OCI-LY1 (cell line): ENCODE measurements around the gene PDYN.

Experiments
- H2AFZ ChIP-seq: fragments of 200-600 bp; sonication (generic), shearing (Covaris generic); 2 replicates; pipeline ENCODE4 v1.6.0; 2014; ENCODE audit warnings: antibody characterized with exemption, mild to moderate bottlenecking, low read length
- H3F3A ChIP-seq: fragments of 200-600 bp; sonication (generic), shearing (Covaris generic); 2 replicates; pipeline ENCODE4 v1.6.0; 2014; ENCODE audit warnings: mild to moderate bottlenecking, antibody characterized with exemption, low read length, moderate library complexity; ENCODE audit not compliant: insufficient read depth
- H3K27ac ChIP-seq: fragments of 200-600 bp; sonication (generic); 2 replicates; pipeline ENCODE4 v1.5.1; 2014; ENCODE audit warnings: low read length, mixed run types, mild to moderate bottlenecking, low read depth; ENCODE audit not compliant: poor library complexity, severe bottlenecking
- H3K27me3 ChIP-seq: fragments of 200-600 bp; sonication (generic); 2 replicates; pipeline ENCODE4 v1.6.0; 2014; ENCODE audit warnings: antibody characterized with exemption, mild to moderate bottlenecking, low read length, moderate library complexity; ENCODE audit not compliant: insufficient read depth
- H3K36me3 ChIP-seq: fragments of 200-600 bp; sonication (generic); 2 replicates; pipeline ENCODE4 v1.6.1; 2014; ENCODE audit warnings: mild to moderate bottlenecking, antibody characterized with exemption, low read length, moderate library complexity, mixed read lengths; ENCODE audit not compliant: insufficient read depth
- H3K4me1 ChIP-seq: fragments of 200-600 bp; sonication (generic); 2 replicates; pipeline ENCODE4 v1.5.1; 2014; ENCODE audit warnings: mild to moderate bottlenecking, low read length, moderate library complexity; ENCODE audit not compliant: insufficient read depth, severe bottlenecking
- H3K4me2 ChIP-seq: fragments of 200-600 bp; sonication (generic), shearing (Covaris generic); 2 replicates; pipeline ENCODE4 v1.6.1; 2014; ENCODE audit warnings: low read length
- H3K4me3 ChIP-seq: fragments of 200-600 bp; sonication (generic); 2 replicates; pipeline ENCODE4 v1.5.1; 2014; ENCODE audit warnings: low read length, low read depth, mild to moderate bottlenecking, mixed read lengths; ENCODE audit not compliant: poor library complexity, severe bottlenecking
- H3K79me2 ChIP-seq: fragments of 200-600 bp; shearing (Covaris generic); 2 replicates; pipeline ENCODE4 v1.6.1; 2016; ENCODE audit warnings: mixed run types, low read length, mixed read lengths; ENCODE audit not compliant: insufficient read depth
- H3K9ac ChIP-seq: fragments of 200-600 bp; sonication (generic), shearing (Covaris generic); 2 replicates; pipeline ENCODE4 v1.6.1; 2014; ENCODE audit warnings: mild to moderate bottlenecking, low read length, mixed read lengths
- H3K9me2 ChIP-seq: fragments of 200-600 bp; sonication (generic), shearing (Covaris generic); 2 replicates; pipeline ENCODE4 v1.6.1; 2014; ENCODE audit warnings: low read depth, mild to moderate bottlenecking, low read length, mixed read lengths
- H3K9me3 ChIP-seq: fragments of 200-600 bp; shearing (Covaris generic); 2 replicates; pipeline ENCODE4 v1.6.1; 2014; ENCODE audit warnings: low read length, mixed read lengths
- H4K20me1 ChIP-seq: fragments of 200-600 bp; sonication (generic), shearing (Covaris generic); 2 replicates; pipeline ENCODE4 v1.6.0; 2016; ENCODE audit warnings: mild to moderate bottlenecking, low read length; ENCODE audit not compliant: insufficient read depth
- CTCF ChIP-seq: fragments of 200-600 bp; sonication (generic), shearing (Covaris generic); IDR thresholded peaks from 2 replicates; pipeline ENCODE4 v1.5.1; 2017; ENCODE audit warnings: mild to moderate bottlenecking, antibody characterized with exemption, low read length, moderate library complexity, mixed read lengths
- EZH2 ChIP-seq: fragments of 200-600 bp; sonication (generic), shearing (Covaris generic); IDR thresholded peaks from 2 replicates; pipeline ENCODE4 v1.8.0; 2017; ENCODE audit warnings: borderline replicate concordance, mixed run types, mild to moderate bottlenecking, antibody characterized with exemption, low read length, moderate library complexity, mixed read lengths

PDYN gene

DNA sequence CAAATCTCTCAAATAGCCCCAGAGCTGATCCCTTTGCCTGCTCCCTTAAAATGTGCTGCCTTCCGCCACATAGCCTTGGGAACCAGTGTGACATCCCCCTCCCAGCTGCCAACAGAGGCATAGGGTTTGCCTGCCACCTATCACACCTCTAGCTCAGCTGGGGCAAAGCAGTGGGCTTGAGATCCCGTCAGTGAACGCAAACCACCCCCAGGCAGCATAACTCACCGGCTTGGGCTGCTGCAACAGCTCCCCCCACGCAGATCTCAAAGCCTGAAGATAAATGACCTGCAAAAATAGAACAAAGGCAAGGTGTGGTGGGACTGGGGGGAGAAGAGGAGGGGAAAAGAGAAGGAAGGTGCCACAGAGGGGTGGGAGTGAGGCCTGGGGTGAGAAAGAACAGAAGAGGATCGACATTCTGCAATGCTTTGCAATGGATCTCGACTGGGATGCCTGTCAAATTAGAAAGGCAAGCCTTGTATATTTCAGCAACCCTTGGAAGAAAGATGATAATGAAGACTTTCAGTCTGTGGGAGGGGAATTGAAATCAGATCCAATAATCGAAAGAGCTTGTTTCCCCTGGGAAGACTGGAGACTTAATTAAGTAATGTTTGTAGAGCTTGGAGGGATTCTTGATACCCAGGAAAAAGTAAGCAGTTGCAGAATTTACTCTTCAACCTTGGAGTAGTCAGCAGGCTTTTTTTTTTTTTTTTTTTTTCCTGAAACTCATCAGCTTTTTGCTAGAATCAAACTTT, 1.3 kb downstream of the PDYN start:
- no peak for TF ChIP-seq EZH2
- TF ChIP-seq CTCF = no peak
- no peaks in the 10 kb centered on the region for H3K9me2 ChIP-seq
- H2AFZ ChIP-seq = no peak overlapping the region
- H3K79me2 ChIP-seq = no peaks in the 10 kb centered on the region
- H3K4me2 ChIP-seq = no peak overlapping the region
- H3F3A ChIP-seq = no peaks in the 10 kb centered on the region
- H3K9me3 ChIP-seq = no peaks in the 10 kb centered on the region
- H3K4me1 ChIP-seq = no peaks in the 10 kb centered on the region
- H3K27me3 ChIP-seq = 0 out of 2 replicates have a peak, but pooled peaks cover 4% of the 10 kb centered on the region
- H3K9ac ChIP-seq = no peak overlapping the region
- no peaks in the 10 kb centered on the region for H4K20me1 ChIP-seq
- H3K4me3 ChIP-seq = no peak overlapping the region
- no peaks in the 10 kb centered on the region for H3K36me3 ChIP-seq
- H3K27ac ChIP-seq = no peak overlapping the region

- Histone ChIP-seq H3K9me3 (no peaks in the 10 kb centered on the region), H3K9ac (no peak overlapping the region), H3K4me1 (no peaks in the 10 kb centered on the region), H3F3A (no peaks in the 10 kb centered on the region), H4K20me1 (no peaks in the 10 kb centered on the region), H3K4me2 (no peak overlapping the region), H3K36me3 (no peaks in the 10 kb centered on the region), H3K27ac (no peak overlapping the region), H3K4me3 (no peak overlapping the region), H3K27me3 (0 out of 2 replicates have a peak, but pooled peaks cover 4% of the 10 kb centered on the region), H3K9me2 (no peaks in the 10 kb centered on the region), H3K79me2 (no peaks in the 10 kb centered on the region), H2AFZ (no peak overlapping the region)
- TF ChIP-seq CTCF (no peak), EZH2 (no peak)
Observed at GRCh38 chr20:1987826-1988225, 6.0 kb downstream of the PDYN start.

GRCh38 chr20:1983301-1983700, 10.6 kb downstream of the PDYN start:
- Histone ChIP-seq H3K9me2 (no peaks in the 10 kb centered on the region), H3K9me3 (no peaks in the 10 kb centered on the region), H3K27ac (no peak overlapping the region), H2AFZ (no peak overlapping the region), H3K4me1 (no peaks in the 10 kb centered on the region), H3K27me3 (no peaks in the 10 kb centered on the region; the same call in 1 of the 2 replicates), H3F3A (no peaks in the 10 kb centered on the region), H3K4me2 (no peak overlapping the region), H4K20me1 (no peaks in the 10 kb centered on the region), H3K4me3 (no peak overlapping the region), H3K36me3 (no peaks in the 10 kb centered on the region), H3K9ac (no peak overlapping the region), H3K79me2 (no peaks in the 10 kb centered on the region)
- TF ChIP-seq EZH2 (no peak), CTCF (no peak)
